GM12878 (cell line): ENCODE results near the gene GPC6. TPM values are rescaled to one million over a fixed set of nuclear protein-coding genes. Genes with fewer than 3 reads are reported as not detected.

Experiments used
- ATAC-seq: fragments of 200-7000 bp; cut with Tn5 transposase; 3 replicates; pipeline ENCODE4 v1.9.1; 2020; ENCODE audit warnings: mild to moderate bottlenecking, moderate library complexity
- BruUV-seq: library from RNA; stranded (reverse); fragments of 400-500 nt; replicated peaks from 2 replicates; lab custom pipeline; 2021; lab: Mats Ljungman, UMichigan
- CTCF ChIA-PET: fragments of 300-600 bp; sonication (Branson Sonifier 250); formaldehyde crosslinking; extraction: SDS; loops from one replicate; lab custom pipeline; 2021; ENCODE audit warnings: inconsistent platforms; lab: Yijun Ruan, JAX
- POLR2A ChIA-PET: fragments of 350-600 bp; formaldehyde crosslinking; extraction: SDS; loops from one replicate; lab custom pipeline; 2021; ENCODE audit warnings: inconsistent platforms; lab: Charles Lee
- RAD21 ChIA-PET: fragments of 300-600 bp; sonication (Branson Sonifier 250); formaldehyde crosslinking; loops from one replicate; lab custom pipeline; 2023; ENCODE audit warnings: antibody characterized with exemption; ENCODE audit not compliant: unreplicated experiment; lab: Charles Lee
- SMC1A ChIA-PET: fragments of 300-600 bp; sonication (Branson Sonifier 250); formaldehyde crosslinking; loops from one replicate; lab custom pipeline; 2023; ENCODE audit not compliant: unreplicated experiment, uncharacterized antibody; lab: Charles Lee
- DNase-seq: peaks from one replicate; pipeline ENCODE4 v3.0.0-alpha.2; 2011; ENCODE audit warnings: low read depth, low spot score
- FAIRE-seq: peaks from 3 replicates; lab custom pipeline; 2011; peaks lifted over from hg19 to GRCh38; lab: Jason Lieb, UNC
- H2AFZ ChIP-seq: 2 replicates; pipeline ENCODE4 v1.6.0; 2011; ENCODE audit warnings: low read depth, low read length, control low read depth; ENCODE audit not compliant: control insufficient read depth
- H3K27ac ChIP-seq: 2 replicates; pipeline ENCODE4 v1.5.1; 2011; ENCODE audit warnings: control low read depth; ENCODE audit not compliant: control insufficient read depth, insufficient read depth
- H3K27me3 ChIP-seq, 2 experiments: replicated peaks in 1 of 2; 2 replicates each; pipeline versions ENCODE4 v1.6.0 to v1.6.1; 2011; ENCODE audit warnings: low read length in 1 of 2; ENCODE audit not compliant: control insufficient read depth in 2 of 2, insufficient read depth in 2 of 2
- H3K36me3 ChIP-seq, 2 experiments: 2 replicates each; pipeline ENCODE4 v1.5.1; 2011; ENCODE audit warnings: low read length in 1 of 2; ENCODE audit not compliant: control insufficient read depth in 2 of 2, insufficient read depth in 2 of 2
- H3K4me1 ChIP-seq: 2 replicates; pipeline ENCODE4 v1.6.1; 2011; ENCODE audit warnings: mild to moderate bottlenecking, low read length, moderate library complexity, mixed read lengths; ENCODE audit not compliant: control insufficient read depth, insufficient read depth
- H3K4me2 ChIP-seq: 2 replicates; pipeline ENCODE4 v1.6.0; 2011; ENCODE audit warnings: control low read depth; ENCODE audit not compliant: control insufficient read depth, insufficient read depth
- H3K4me3 ChIP-seq: fragments of 200-600 bp; sonication (generic); 2 replicates; pipeline ENCODE4 v1.5.1; 2016
- H3K79me2 ChIP-seq: 2 replicates; pipeline ENCODE4 v1.6.0; 2011; ENCODE audit warnings: low read length; ENCODE audit not compliant: control insufficient read depth, insufficient read depth
- H3K9ac ChIP-seq: 2 replicates; pipeline ENCODE4 v1.8.0; 2011; ENCODE audit warnings: low read length, control low read depth, mixed read lengths; ENCODE audit not compliant: control insufficient read depth, insufficient read depth
- H3K9me3 ChIP-seq: replicated peaks from 3 replicates; pipeline ENCODE4 v1.5.1; 2011; ENCODE audit warnings: mild to moderate bottlenecking, low read length; ENCODE audit not compliant: control insufficient read depth, insufficient read depth
- H4K20me1 ChIP-seq: 2 replicates; pipeline ENCODE4 v1.6.0; 2011; ENCODE audit not compliant: control insufficient read depth, insufficient read depth
- ATF2 ChIP-seq: IDR thresholded peaks from 2 replicates; pipeline ENCODE4 v1.6.1; 2012; ENCODE audit warnings: low read length, inconsistent platforms
- CBFB ChIP-seq: IDR thresholded peaks from 2 replicates; pipeline ENCODE4 v1.6.1; 2016; ENCODE audit warnings: antibody characterized with exemption, low read depth
- CEBPB ChIP-seq, 2 experiments: fragments of 150-350 bp in 1 of 2; IDR thresholded peaks; 2 replicates each; pipeline ENCODE4 v1.6.1; 2012 to 2014; ENCODE audit warnings: low read depth in 2 of 2, low read length in 2 of 2, borderline replicate concordance in 1 of 2, inconsistent platforms in 1 of 2
- ELK1 ChIP-seq: IDR thresholded peaks from 2 replicates; pipeline ENCODE4 v1.6.1; 2012; ENCODE audit warnings: low read depth, low read length, improper control_type of control experiment
- FOXK2 ChIP-seq: fragments of 450-650 bp; IDR thresholded peaks from 2 replicates; pipeline ENCODE4 v1.6.1; 2017; ENCODE audit warnings: mild to moderate bottlenecking, moderate library complexity
- FOXM1 ChIP-seq: IDR thresholded peaks from 2 replicates; pipeline ENCODE4 v1.6.1; 2012; ENCODE audit warnings: low read depth, mild to moderate bottlenecking, inconsistent platforms, low read length, moderate library complexity
- HDGF ChIP-seq: fragments of 450-650 bp; IDR thresholded peaks from 2 replicates; pipeline ENCODE4 v1.6.1; 2016; ENCODE audit warnings: antibody characterized with exemption
- NBN ChIP-seq: fragments of 450-650 bp; IDR thresholded peaks from 2 replicates; pipeline ENCODE4 v1.6.1; 2016
- NFYA ChIP-seq: IDR thresholded peaks from 2 replicates; pipeline ENCODE4 v1.6.1; 2011; ENCODE audit warnings: low read depth, mild to moderate bottlenecking, low read length, improper control_type of control experiment, borderline replicate concordance
- NR2C2 ChIP-seq: IDR thresholded peaks from 2 replicates; pipeline ENCODE4 v1.6.1; 2011; ENCODE audit warnings: borderline replicate concordance, low read depth; ENCODE audit not compliant: control insufficient read depth, insufficient read length
- POLR2A ChIP-seq: IDR thresholded peaks from 2 replicates; pipeline ENCODE4 v1.6.1; 2011; ENCODE audit warnings: low read depth, mild to moderate bottlenecking, low read length
- POLR2AphosphoS5 ChIP-seq: IDR thresholded peaks from 2 replicates; pipeline ENCODE4 v1.6.1; 2011; ENCODE audit warnings: mild to moderate bottlenecking, low read length, inconsistent platforms
- REST ChIP-seq: IDR thresholded peaks from 2 replicates; pipeline ENCODE4 v1.6.1; 2012; ENCODE audit warnings: mild to moderate bottlenecking, low read depth, low read length
- SIX5 ChIP-seq: IDR thresholded peaks from 2 replicates; pipeline ENCODE4 v1.6.1; 2011; ENCODE audit warnings: mild to moderate bottlenecking, low read depth, low read length, moderate library complexity; ENCODE audit not compliant: severe bottlenecking
- SREBF1 ChIP-seq: IDR thresholded peaks from 2 replicates; pipeline ENCODE4 v1.6.1; 2012; ENCODE audit warnings: mild to moderate bottlenecking, low read length
- ZBTB33 ChIP-seq: fragments of 450-650 bp; IDR thresholded peaks from 2 replicates; pipeline ENCODE4 v1.6.1; 2017; ENCODE audit warnings: mild to moderate bottlenecking
- WGBS: methylation state at CpG from one replicate; pipeline ENCODE4 v1.1.6; 2016; ENCODE audit warnings: low lambda C conversion rate; ENCODE audit not compliant: insufficient replicate concordance, insufficient coverage; ENCODE audit errors: missing lambda C conversion rate; 5-methylcytosine and 5-hydroxymethylcytosine counted together
- in situ Hi-C: fragments of 300-500 bp; cut with MboI; formaldehyde crosslinking; loops from 9 replicates; pipeline ENCODE4 v1.14.3; 2018; ENCODE audit warnings: mixed read lengths
- intact Hi-C: fragments of 100-400 bp; cut with micrococcal nuclease; formaldehyde crosslinking; loops from one replicate; pipeline ENCODE4 v1.14.2; 2022; ENCODE audit not compliant: unreplicated experiment
- polyA plus RNA-seq, 11 experiments: library from polyadenylated mRNA; depleted of rRNA in 4 of 11; unstranded in 6 of 11; stranded (reverse) in 5 of 11; fragments of >200 nt; fragmentation: Nextera tagmentation in 4 of 11; fragmentation: Illumina TruSeq in 1 of 11; extraction: Ambion mirVana in 4 of 11; extraction: Trizol in 1 of 11; gene quantifications; 1 replicate in 1 of 11; 2 replicates in 10 of 11; pipeline versions ENCODE4 v1.2.1 to v1.2.3, GENCODE V29; 2011 to 2016; ENCODE audit warnings: inconsistent platforms in 2 of 11, missing spikeins in 2 of 11, low read depth in 1 of 11
- total RNA-seq, 4 experiments: library from RNA; depleted of rRNA in 3 of 4; stranded (reverse); fragments of >200 nt in 3 of 4; fragmentation: Illumina TruSeq in 1 of 4; extraction: Trizol in 1 of 4; gene quantifications; 2 replicates each; pipeline versions ENCODE4 v1.2.1 to v1.2.3, GENCODE V29; 2013 to 2021

The GPC6 gene
- total and polyA plus RNA-seq, 10 of the 15 experiments (the other 5 are each of a cell fraction or from before 2014, with no cell fraction given), result 0.03 to 0.04 (median 0.03) TPM; not detected in 7

GRCh38 chr13:93472814-93473296, 246.2 kb downstream of the GPC6 start:
- ChIA-PET CTCF (no interaction called here), POLR2A (no interaction called here), RAD21 (no interaction called here), SMC1A (no interaction called here)
- Histone ChIP-seq H4K20me1 (no peaks in the 10 kb centered on the region), H3K27me3 (no peaks in the 10 kb centered on the region), H3K27ac (no peak overlapping the region), H3K9ac (no peak overlapping the region), H3K36me3 (no peaks in the 10 kb centered on the region), H3K4me2 (no peak overlapping the region), H3K9me3 (no peaks in the 10 kb centered on the region; the same call in 2 of the 3 replicates), H2AFZ (no peak overlapping the region), H3K4me3 (no peak overlapping the region), H3K4me1 (no peaks in the 10 kb centered on the region), H3K79me2 (no peaks in the 10 kb centered on the region)
- in situ Hi-C loops (no loop called here), intact Hi-C loops (no loop called here)
- 0% methylated on average over 1 of the region's 1 CpG for WGBS
- no peak for ATAC-seq
- FAIRE-seq, result no peak
- DNase-seq, result no peak
- no TSS peak for BruUV-seq
- TF ChIP-seq CEBPB (IDR thresholded peaks at IDR 0.05; ENCODE audit: borderline replicate concordance in 1 of 2, low read depth in 2 of 2, low read length in 2 of 2), result no peak
- no peak for TF ChIP-seq REST
- TF ChIP-seq SREBF1, result no peak
- no peak for TF ChIP-seq NR2C2
- no peak for TF ChIP-seq FOXK2
- no peak for TF ChIP-seq ELK1
- no peak for TF ChIP-seq NBN
- no peak for TF ChIP-seq POLR2A
- no peak for TF ChIP-seq HDGF
- no peak for TF ChIP-seq ATF2
- no peak for TF ChIP-seq POLR2AphosphoS5
- no peak for TF ChIP-seq SIX5
- no peak for TF ChIP-seq CBFB
- no peak for TF ChIP-seq FOXM1
- TF ChIP-seq ZBTB33, result no peak
- TF ChIP-seq NFYA, result no peak
